ENCODE data around the gene HMGA1. TPM values are rescaled to one million over a fixed set of nuclear protein-coding genes. Genes with fewer than 3 reads are reported as not detected.

The HMGA1 gene
- total and polyA plus RNA-seq, 10 of the 15 experiments (the other 5 are each of a cell fraction or from before 2014, with no cell fraction given): 13.4 to 885 (median 508) TPM

- FAIRE-seq: no peak
- H3K4me3 ChIP-seq: no peak overlapping the region
- TF ChIP-seq TCF7 (IDR thresholded peaks at IDR 0.05; ENCODE audit: borderline replicate concordance): no peak
- no peak for TF ChIP-seq FOS (IDR thresholded peaks at IDR 0.05; ENCODE audit: borderline replicate concordance, extremely low read depth, insufficient read length)
- TF ChIP-seq SP1 (IDR thresholded peaks at IDR 0.05; ENCODE audit: low read depth, low read length): no peak
- TF ChIP-seq ATF7 (IDR thresholded peaks at IDR 0.05; ENCODE audit: low read depth): no peak
- TF ChIP-seq BHLHE40 (IDR thresholded peaks at IDR 0.05; ENCODE audit: borderline replicate concordance in 1 of 2, low read depth in 2 of 2, low read length in 1 of 2): no peak
- no peak for TF ChIP-seq ESRRA (IDR thresholded peaks at IDR 0.05; ENCODE audit: low read length)
- TF ChIP-seq NR2C2 (IDR thresholded peaks at IDR 0.05; ENCODE audit: borderline replicate concordance, control insufficient read depth, insufficient read length, low read depth): no peak
- TF ChIP-seq YY1 (IDR thresholded peaks at IDR 0.05; ENCODE audit: low read depth, low read length): peak; percentile 53; the same call in 1 of the 2 replicates
- peak; percentile 76; the same call in 1 of the 2 replicates for TF ChIP-seq RAD51 (IDR thresholded peaks at IDR 0.05)
- no peak for TF ChIP-seq GABPA (IDR thresholded peaks at IDR 0.05; ENCODE audit: low read depth)
- TF ChIP-seq CHD2 (IDR thresholded peaks at IDR 0.05; ENCODE audit: borderline replicate concordance, low read depth, low read length): no peak
- no peak for TF ChIP-seq STAT1 (conservative IDR thresholded peaks at IDR 0.05)
- no peak for ATAC-seq
- H3K79me2 ChIP-seq (ENCODE audit: control insufficient read depth, insufficient read depth, low read length): no peaks in the 10 kb centered on the region
- H4K20me1 ChIP-seq (ENCODE audit: control insufficient read depth, insufficient read depth): no peaks in the 10 kb centered on the region
- ChIA-PET RAD21 (ENCODE audit: unreplicated experiment) (interaction anchor here (0.6 to 2.0 kb wide), 3 partner anchors 37 to 939 kb away, joined by 3 to 5 read pairs (median 3); partner anchors contain the start of gene HMGA1), POLR2A (no interaction called here), CTCF (interaction anchor here (0.7 to 3.1 kb wide), 5 partner anchors 9 to 259 kb away, joined by 3 to 13 read pairs (median 3); partner anchors contain the start of gene HMGA1), SMC1A (ENCODE audit: uncharacterized antibody, unreplicated experiment) (interaction anchor here (0.6 to 1.1 kb wide), 2 partner anchors 70 to 214 kb away, joined by 3 to 4 read pairs; no protein-coding TSS in a partner anchor)
- H2AFZ ChIP-seq (ENCODE audit: control insufficient read depth, low read depth, low read length): no peak overlapping the region; the same call in 1 of the 2 replicates
- peaks cover 8% of the 10 kb centered on the region for H3K4me1 ChIP-seq (ENCODE audit: control insufficient read depth, insufficient read depth, low read length)
- no peaks in the 10 kb centered on the region for H3K36me3 ChIP-seq (ENCODE audit: control insufficient read depth in 2 of 2, insufficient read depth in 2 of 2, low read length in 1 of 2)
- no peak for DNase-seq (ENCODE audit: low read depth, low spot score)
- intact Hi-C loops (cut with micrococcal nuclease; ENCODE audit: unreplicated experiment) (no loop called here), in situ Hi-C loops (cut with MboI) (no loop called here)
- no TSS peak for BruUV-seq (replicated peaks)
- peaks cover 4% of the 10 kb centered on the region; the same call in 1 of the 3 replicates for H3K9me3 ChIP-seq (replicated peaks; ENCODE audit: control insufficient read depth, insufficient read depth, low read length)
- peaks cover 0 to 2% of the 10 kb centered on the region in 2 experiments; a peak in 1 of 4 replicates for H3K27me3 ChIP-seq (replicated peaks in 1 of 2; ENCODE audit: control insufficient read depth in 2 of 2, insufficient read depth in 2 of 2, low read length in 1 of 2)
- no peak overlapping the region for H3K4me2 ChIP-seq (ENCODE audit: control insufficient read depth, insufficient read depth)
- H3K9ac ChIP-seq (ENCODE audit: control insufficient read depth, insufficient read depth, low read length): no peak overlapping the region
- no peak overlapping the region for H3K27ac ChIP-seq (ENCODE audit: control insufficient read depth, insufficient read depth)
- 35% methylated on average over 5 of the region's 5 CpGs for WGBS (ENCODE audit: insufficient coverage, insufficient replicate concordance, low lambda C conversion rate, missing lambda C conversion rate)
Measured at GRCh38 chr6:34200340-34200971, 36.2 kb upstream of the HMGA1 start.

All from GM12878 (cell line).